ENCODE data around the gene WWOX. TPM values are rescaled to one million over a fixed set of nuclear protein-coding genes. Genes with fewer than 3 reads are reported as not detected.

WWOX gene
- total RNA-seq, 1 donor from 2014 or later = 9.5 TPM

DNA sequence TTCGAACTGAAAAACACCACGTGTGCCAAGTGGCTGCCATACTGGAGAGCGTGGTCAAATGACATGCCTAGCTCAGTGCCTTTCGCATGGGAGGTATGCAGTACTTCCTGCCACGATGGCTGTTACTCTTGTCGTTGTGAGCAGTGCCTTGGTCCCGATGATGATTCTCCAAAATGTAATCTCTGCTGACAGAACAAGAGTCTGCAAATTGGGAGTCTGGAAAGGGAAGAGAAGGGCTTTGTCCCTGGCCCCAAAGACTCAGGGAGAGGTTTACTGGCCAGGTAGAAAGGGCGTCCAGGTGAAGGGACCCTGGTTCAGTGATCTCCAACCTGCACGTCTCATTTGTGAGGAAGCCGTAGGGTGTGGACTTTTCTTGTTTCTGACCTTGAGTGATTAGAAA lies 336.6 kb downstream of the WWOX start:
- no peak for DNase-seq (ENCODE audit: low read depth in 2 of 2)

DNA sequence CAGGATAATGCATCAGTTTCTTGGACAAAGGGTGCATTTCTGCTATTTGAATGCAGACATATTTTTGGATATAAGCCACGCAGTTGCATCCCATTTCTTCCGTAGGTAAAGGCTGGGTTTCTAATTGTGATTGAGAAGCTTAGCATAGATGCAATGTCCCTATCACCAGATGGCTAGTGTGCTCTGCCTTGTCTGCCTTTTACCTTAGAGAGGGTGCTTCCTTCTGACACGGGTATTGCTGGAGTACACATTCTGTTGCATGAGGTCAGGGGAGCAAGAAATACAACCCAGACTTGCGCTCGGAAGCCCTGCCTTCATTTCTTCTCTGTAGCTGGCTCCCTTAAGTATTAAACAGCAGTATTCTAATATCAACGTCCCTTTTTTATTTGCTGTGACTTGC lies 337.4 kb downstream of the WWOX start:
- DNase-seq (ENCODE audit: low read depth in 2 of 2) = no peak

DNA sequence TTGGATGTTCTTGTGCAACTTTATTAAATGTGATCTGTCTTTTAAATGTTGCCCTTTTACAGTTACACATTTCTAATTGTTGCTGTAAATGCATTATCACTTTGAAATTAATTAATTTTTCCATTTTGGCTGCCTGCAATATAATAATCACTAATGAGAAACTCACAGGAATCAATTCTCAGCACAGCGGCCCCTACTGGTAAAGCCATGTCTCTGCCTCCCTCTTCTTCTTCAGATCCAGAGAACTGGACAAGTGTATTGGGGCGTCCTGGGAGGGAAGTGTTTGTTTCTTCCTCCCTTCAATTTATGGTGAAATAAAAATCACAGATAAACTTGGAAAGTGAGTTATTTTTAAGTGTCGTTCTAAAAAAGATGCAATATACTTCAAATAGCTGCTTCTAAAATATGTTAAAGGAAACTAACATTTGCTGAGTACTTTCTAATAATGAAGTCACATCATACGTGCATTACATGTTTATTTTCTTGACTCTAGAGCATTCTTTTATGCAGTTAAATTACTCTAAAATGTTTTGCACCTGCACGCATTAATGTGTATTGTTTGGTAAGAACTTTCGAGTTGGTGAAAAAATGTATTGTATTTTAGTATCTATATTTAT lies 338.0 kb downstream of the WWOX start:
- DNase-seq (ENCODE audit: low read depth in 2 of 2) = peak; percentile 5 to 21

DNA sequence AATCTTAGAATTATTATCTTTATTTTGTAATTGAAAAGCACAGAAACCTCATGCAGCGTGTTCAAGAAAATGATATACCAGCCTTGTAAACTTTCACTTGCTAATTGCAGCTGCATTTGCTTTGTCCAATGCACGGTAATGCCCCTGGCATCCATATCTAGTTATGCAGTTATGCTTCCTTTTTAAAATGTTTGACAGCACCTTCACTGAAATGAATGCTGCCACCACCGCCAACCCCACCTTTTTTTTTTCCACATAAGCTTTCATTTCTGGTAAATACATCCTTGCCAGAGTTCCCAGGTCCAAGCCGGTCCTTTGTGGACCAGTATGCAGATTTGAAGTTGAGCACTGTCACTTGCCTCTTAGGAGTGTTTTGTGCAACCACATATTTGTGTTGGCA lies 338.8 kb downstream of the WWOX start:
- no peak for DNase-seq (ENCODE audit: low read depth in 2 of 2)

DNA sequence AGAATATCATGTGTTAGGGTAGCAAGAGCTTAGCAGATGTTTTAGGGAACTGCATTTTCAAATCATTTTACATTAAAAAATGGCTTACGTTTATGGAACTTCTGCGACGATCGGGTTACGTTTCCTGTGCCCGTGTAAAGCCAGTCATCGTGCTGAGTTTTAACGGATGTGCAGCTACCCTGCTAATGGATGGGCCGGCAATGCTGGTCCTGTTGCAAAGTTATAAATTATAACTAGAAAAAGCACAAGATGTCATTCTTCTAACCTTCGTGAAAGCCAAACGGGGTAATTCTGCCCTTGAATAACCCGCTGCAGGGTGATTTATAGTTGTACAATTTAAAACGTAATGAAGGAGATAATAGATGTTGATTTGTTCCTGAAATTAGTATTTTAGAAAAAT lies 339.2 kb downstream of the WWOX start:
- DNase-seq (ENCODE audit: low read depth in 2 of 2) = no peak

DNA sequence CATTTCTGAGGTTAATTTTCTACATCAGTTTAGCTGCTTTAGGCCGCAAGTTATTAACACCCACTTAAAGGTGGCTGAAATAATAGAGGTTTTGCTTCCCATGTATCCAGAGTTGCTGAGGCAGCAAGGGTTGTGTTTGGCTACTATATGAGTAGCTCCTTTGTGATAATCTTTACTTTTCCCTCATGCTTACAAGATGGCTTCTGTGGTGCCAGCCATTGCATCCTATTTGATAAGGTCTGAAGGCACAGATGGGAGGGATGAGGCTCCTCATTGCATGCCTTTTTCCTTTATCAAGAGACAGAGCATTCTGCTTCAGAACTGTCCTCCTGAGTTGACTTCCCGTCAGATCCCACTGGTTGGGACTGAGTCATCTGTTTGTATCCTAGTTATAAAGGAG lies 340.2 kb downstream of the WWOX start:
- no peak for DNase-seq (ENCODE audit: low read depth in 2 of 2)

DNA sequence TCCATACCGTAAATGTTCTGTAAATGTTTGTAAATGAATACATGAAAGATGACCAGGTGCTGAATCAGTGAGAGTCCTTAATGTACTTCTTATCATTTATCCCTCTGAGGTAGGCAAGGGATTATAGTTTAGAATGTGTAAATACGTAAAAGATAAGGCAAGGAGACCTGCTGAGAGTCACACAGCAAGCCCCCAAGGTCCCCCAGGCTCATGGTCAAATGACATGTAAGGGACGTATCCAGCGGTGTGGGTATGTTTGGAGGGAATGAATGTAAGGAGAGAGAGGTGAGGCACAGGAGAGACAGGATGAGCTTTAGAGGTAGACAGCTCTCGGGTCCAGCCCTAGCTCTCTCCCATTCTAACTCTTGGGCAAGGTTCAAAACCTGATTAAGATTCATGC lies 341.8 kb downstream of the WWOX start:
- no peak for DNase-seq (ENCODE audit: low read depth in 2 of 2)

DNA sequence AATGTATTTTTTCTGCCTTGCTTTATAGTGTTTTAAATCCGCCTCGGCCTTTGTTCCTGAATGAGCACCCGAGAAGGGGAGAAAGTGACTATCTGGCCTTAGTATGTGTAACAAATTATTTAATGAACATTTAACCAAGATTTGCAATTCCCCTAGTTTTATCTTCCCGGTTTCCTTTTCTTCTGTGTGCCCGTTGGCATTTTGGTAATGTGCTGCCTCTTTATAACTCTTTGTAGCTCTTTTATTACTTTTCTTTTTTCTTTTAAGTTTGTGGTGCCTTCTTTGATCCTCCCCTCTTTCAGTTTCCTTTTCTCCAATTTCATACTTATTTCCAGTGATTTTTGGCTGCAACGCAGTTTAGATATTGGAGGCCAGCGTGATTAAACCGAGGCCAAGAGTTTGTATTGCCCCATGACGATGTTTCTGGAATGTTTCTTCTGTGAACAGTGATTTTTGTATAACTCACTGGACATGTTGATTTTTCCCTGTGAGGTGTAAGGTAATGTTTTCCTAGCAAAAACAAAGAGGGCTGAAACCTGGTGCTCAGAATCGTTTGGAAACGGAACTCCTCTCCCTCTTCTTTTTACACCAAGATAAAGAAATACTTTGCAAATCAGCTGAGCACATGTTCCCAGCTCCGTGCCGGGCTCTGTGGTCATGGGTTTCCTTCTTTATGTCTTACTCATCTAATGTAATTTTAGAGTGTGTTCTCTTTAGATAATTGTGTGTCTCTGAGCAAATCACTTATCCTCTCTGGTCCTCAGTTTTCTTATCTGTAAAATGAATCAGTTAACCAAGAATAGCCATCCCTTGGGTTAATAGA lies 344.3 kb downstream of the WWOX start:
- DNase-seq (ENCODE audit: low read depth in 2 of 2) = no peak

DNA sequence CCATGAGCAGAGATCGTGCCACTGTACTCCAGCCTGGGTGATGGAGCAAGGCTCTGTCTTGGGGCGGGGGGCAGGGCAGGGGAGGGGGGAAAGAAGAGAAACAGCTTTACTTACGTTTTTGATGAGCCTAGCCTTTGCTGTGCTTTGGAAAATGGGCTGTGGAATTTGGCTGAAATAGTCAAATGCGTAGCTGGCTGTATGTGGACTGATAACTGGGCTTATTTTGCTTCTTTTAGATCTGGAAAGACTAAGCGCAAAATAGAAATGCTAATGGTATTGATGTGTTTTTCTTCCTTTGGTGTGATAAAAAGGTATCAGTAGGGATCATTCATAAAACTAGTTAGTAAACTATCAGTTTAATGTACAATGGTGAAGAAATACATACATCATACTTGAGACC lies 346.4 kb downstream of the WWOX start:
- DNase-seq (ENCODE audit: low read depth in 2 of 2) = no peak

DNA sequence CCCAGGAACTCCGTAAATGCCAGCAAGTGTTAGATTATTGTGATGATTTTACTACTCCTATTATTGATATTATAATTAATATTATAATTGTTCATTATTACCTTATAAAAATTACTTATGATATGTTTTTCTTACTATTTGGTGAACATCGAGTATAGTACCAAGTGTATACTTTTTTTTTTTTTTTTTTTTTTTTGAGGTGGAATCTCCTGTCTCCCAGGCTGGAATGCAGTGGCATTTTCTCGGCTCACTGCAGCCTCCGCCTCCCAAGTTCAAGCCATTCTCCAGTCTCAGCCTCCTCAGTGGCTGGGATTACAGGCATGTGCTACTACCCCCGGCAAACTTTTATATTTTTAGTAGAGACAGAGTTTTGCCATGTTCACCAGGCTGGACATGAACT lies 347.0 kb downstream of the WWOX start:
- no peak for DNase-seq (ENCODE audit: low read depth in 2 of 2)

DNA sequence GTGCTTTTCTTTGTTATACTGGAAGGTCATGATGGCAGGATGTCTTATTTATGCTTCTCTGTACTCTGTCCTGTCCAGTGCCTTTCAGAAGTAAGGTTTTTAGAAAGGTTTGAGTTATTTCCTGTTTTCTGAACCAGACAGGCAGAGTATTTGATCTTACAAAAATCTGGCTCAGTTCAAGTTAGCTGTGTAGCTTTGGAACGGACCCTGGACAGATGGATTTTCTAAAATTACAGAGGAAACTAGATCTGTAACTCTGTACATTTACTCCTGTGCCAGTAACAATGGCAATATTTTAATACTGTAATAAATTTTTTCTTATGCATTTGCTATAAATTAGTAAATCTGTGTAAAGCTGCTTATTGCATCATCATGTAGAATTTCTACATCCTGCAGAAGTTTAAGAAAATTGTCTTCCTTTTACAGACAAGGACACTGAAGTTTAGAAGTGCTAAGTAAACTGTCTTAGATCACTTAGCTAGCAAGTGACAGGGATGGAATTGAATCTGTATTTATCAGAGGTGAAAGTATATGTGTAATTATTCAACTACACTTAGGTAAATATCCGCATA lies 347.6 kb downstream of the WWOX start:
- no peak for DNase-seq (ENCODE audit: low read depth in 2 of 2)

DNA sequence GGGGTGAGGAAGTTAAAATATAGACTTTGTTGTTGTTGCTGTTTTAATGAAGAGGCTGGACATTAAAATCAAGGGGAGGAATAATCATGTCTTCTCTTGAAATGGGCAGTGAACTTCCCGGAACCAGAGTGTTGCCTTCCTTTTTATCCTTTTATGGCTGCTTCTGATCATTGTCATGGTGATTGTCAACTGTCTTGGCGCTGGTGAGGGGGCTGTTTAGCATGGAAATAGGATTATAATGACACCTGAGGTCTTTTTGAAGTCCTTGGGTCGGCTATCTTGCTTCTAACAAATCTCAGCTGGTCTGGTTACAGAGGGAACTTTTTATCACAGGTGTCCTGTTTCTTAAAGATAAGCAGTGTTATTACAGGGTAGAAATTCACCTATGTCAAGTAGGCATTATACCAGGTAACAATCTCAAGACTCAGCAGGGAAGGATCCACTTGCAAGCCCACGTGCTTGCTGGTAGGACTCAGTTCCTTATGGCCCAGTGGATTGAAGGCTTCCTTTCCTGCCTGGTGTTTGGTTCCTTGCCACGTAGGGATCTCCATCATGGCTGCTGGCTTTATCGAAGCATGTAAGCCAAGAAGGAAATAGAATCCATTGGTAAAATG lies 349.3 kb downstream of the WWOX start:
- no peak for DNase-seq (ENCODE audit: low read depth in 2 of 2)

DNA sequence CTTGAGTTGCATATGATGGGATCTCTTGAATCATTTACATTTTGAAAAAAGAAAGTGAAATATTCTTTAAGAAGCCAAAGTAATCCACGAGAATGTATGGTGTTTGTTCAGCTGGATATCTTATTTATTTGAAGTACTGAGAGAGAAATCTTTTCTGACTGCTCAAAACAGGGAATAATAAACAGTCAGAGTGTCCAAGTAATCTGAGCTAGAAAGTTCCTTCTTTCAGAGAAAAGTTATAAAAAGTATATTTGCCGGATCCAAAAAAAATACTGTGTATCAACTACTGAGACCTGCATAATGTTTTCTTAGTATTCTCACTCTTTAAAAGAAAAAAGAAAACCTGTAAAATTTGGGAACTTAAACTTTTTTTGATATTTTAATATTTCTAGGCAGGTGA lies 350.8 kb downstream of the WWOX start:
- DNase-seq (ENCODE audit: low read depth in 2 of 2) = no peak

DNA sequence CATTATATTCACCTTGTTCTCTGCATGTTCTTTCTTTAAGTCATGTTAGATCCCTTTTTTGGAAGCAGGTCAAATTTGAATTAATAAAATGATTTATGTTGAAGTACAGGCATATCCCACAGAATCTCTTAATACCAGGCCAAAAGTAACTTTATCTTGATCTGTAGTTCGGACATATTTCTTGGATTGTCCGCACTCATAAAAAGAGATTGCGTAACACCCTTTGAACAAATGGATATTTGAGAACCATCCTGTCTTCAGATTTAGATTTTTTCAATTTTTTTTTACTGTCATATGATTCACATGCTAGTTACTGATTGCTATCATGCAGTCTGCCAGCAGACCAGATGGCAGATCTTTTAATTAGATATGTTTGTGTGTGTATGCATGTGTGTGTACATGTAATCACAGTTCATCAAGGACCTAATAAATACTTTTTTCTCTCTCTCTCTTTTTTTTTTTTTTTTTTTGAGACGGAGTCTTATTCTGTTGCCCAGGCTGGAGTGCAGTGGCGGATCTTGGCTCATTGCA lies 352.6 kb downstream of the WWOX start:
- DNase-seq (ENCODE audit: low read depth in 2 of 2) = no peak

DNA sequence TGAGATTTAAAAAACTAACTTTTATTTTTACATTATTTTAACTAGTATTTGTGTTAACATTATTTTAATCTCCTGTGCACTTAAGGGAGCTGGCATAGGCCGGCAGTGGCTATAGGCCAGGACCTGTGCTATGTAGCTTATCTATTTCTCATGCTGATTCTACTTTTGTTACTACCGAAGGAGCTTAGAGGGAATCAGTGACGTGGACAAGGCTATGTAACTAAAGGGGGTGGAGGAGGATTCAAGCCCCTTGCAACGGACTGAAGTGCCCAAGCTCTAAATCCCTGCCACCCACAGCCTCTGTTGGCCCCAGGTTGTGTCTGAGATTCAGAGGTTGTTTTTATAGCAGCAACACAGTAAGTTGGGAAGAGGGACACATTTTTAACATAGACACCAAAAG lies 356.4 kb downstream of the WWOX start:
- DNase-seq (ENCODE audit: low read depth in 2 of 2) = no peak

DNA sequence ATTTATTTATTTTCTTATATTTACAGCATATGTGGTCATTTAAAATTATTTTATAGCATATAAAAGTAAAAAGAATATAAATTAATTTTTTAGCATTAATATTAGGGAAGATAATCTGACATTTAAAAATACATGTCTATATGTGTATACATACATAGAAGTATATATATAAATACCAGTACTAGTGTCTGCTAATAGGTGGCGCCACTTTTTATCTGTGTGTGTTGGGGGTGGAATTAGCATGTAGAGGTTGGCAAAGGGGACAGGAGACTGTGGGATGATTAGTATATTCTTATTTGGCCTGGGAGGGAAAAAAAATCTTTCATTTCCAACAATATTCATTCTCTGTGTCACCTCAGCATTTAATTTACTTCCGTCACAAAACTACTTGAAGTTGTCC lies 359.1 kb downstream of the WWOX start:
- no peak for DNase-seq (ENCODE audit: low read depth in 2 of 2)

DNA sequence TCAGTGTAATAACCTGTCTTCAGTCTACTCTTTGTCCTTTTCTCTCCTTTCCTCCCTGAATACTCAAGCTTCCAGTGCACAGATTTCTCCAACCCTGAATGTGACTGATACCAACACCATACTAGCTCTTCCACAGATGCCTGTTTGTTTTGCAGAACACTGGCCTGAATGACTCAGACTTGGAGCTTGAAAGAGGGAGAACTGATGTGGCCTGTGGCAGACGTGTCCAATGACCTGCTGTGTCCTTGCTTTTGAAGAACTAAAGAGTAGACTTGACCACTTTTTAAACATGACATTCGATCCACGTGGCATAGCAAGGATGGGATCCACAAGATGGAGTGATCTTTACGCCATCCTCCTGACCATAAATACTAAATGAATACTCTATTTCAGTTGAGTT lies 361.0 kb downstream of the WWOX start:
- no peak for DNase-seq (ENCODE audit: low read depth in 2 of 2)

DNA sequence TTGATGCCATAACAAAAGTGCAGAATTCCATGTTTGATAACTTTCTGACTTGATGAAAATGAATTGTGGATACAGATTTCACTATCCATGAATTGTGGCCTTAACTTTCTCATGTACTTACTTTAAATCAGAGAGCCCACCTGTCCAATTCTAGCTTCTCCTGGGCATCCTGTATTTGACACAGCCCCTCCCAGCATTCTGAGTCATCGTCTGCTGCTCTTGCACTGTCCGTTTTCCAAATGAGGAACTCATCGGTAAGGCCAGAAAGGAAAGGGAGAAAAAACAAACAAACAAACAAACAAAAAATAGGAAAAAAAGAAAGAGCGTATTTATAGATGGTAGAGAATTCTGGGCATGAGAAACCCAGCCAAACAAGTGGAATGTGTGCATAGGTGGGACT lies 361.6 kb downstream of the WWOX start:
- DNase-seq (ENCODE audit: low read depth in 2 of 2) = no peak

DNA sequence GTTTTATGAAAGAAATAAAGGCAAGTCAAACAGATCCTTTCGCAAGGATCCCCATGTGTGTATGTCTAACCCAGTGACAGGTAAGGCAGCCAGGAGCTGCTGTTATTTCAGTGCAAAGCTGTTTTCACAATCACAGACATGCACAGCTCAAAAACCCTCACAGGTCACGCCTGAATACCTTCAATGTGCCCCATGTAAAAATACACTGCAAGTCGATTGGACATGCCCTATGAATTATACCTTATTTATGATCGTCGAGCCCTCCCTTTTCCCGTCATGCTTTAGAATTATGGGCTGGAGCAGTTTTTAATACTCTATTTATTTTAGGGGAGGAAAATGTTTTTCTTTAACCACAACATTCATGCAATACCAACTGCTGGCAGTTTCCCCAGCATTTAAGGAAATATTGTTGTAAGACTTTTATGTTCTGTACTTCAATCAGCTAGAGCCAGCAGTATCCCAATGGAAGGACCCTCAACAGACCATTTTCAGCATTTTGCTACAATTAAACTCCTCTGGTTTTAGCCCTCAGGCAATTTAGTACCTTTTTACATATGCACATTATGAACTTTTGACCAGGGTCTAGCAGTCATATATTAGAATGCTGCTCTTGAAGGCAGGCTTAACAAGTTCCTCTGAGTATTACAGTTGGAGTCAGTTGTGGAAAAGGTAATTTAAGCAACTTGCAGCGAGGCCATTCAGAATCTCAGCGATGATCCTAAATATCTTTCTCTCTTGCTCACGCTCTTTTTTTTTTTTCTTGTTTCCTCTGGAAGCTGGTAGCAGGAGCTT lies 362.2 kb downstream of the WWOX start:
- DNase-seq (ENCODE audit: low read depth in 2 of 2) = no peak

DNA sequence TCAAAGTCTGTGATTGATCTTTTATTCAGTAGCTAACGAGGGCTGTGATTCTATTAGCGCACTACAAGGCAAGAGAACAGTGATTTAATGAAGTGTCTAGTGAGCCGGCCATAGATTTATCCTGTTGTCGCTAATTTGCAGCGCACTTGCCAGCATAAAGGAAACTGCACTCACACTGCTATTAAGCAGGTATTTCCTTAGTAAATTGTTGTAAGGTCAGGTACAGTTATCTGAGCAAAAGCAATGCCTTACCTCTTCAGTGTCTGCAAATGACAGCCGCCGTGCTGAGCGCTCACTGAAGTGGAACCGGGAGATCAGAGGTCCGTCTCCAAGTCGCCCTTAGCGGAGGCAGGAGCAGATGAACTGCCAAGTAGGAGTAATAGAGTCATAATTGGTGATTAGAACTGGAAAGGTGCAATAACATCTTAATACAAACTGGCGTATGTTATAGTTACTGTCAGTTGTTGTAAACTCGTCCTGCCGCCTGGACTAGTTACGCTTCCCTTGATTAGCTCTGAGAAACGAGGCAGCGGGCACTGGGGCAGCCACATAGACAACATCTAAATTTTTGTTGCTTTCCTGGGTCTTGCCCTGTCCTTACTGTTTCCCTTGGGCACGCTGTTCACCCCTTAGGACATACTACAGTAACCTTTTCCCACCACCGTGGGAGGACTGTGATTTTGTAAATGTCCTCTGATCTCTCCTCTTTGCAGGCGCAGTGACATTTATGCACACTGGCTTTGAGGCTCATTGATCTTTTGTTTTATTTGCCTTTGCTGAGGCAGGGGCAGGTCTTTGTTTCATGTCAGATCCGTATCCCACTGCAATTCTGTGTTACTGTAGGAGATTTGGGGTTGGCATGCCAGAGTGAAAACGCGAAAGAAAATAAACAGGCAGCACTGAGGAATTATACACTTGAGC lies 363.1 kb downstream of the WWOX start:
- DNase-seq (ENCODE audit: low read depth in 2 of 2) = no peak

DNA sequence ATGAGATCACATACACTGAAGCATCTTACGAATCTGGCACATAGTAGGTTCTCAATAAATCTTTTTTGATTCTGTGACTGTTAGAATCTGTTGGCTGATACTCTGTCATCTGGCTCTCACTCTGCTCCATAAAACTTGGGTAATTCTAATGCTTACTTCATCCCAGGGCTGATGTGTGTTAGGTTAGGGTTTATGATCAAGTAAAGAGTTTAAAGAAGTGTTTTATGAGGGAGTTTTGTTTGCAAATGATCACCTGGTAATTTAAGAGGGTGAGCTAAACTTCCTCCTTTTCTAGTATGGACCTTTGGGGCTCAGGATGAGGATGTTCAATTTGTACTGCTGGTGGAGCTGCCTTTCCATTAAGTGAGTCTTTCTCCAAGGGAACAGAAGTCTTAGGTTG lies 364.1 kb downstream of the WWOX start:
- DNase-seq (ENCODE audit: low read depth in 2 of 2) = no peak
